Upper lobe of left lung (tissue), 6 donors: ENCODE results near the gene HSD17B3. TPM values are rescaled to one million over a fixed set of nuclear protein-coding genes. Genes with fewer than 3 reads are reported as not detected.

Source experiments
- ATAC-seq, 2 donors: fragments of 200-7000 bp; cut with Tn5 transposase; one replicate each; pipeline ENCODE4 v1.9.1; 2022; ENCODE audit warnings: mild to moderate bottlenecking in 2 of 2, moderate library complexity in 2 of 2; ENCODE audit not compliant: low FRiP score in 2 of 2
- DNase-seq, 2 donors: peaks; one replicate each; pipeline ENCODE4 v3.0.0-alpha.2; 2019 to 2020
- H3K27ac ChIP-seq, 4 donors: fragments of 200-600 bp; sonication (generic); one replicate each; pipeline ENCODE4 v1.5.1; 2016 to 2019
- H3K27me3 ChIP-seq, 4 donors: fragments of 200-600 bp; sonication (generic); one replicate each; pipeline ENCODE4 v1.5.1; 2017 to 2019
- H3K36me3 ChIP-seq, 4 donors: fragments of 200-600 bp; sonication (generic); one replicate each; pipeline ENCODE4 v1.5.1; 2016 to 2019
- H3K4me1 ChIP-seq, 4 donors: fragments of 200-600 bp; sonication (generic); one replicate each; pipeline ENCODE4 v1.5.1; 2018 to 2019
- H3K4me3 ChIP-seq, 4 donors: fragments of 200-600 bp; sonication (generic); one replicate each; pipeline ENCODE4 v1.5.1; 2017 to 2019; ENCODE audit warnings: mild to moderate bottlenecking in 2 of 4, moderate library complexity in 1 of 4
- H3K9me3 ChIP-seq, 4 donors: fragments of 200-600 bp; sonication (generic); one replicate each; pipeline ENCODE4 v1.5.1; 2018 to 2019
- CTCF ChIP-seq, 6 experiments: fragments of 450-650 bp in 4 of 6; fragments of 200-600 bp in 2 of 6; sonication (generic) in 2 of 6; IDR thresholded peaks; one replicate each; pipeline ENCODE4 v1.5.1; 2016 to 2019; ENCODE audit warnings: antibody characterized with exemption in 6 of 6
- EP300 ChIP-seq, 4 donors: sonication (generic); formaldehyde crosslinking; IDR thresholded peaks; one replicate each; pipeline ENCODE4 v1.5.1; 2017; ENCODE audit warnings: antibody characterized with exemption in 4 of 4, control low read depth in 2 of 4
- POLR2A ChIP-seq, 4 donors: fragments of 450-650 bp; IDR thresholded peaks; one replicate each; pipeline ENCODE4 v1.5.1; 2016 to 2017; ENCODE audit warnings: antibody characterized with exemption in 4 of 4, mild to moderate bottlenecking in 2 of 4
- POLR2AphosphoS5 ChIP-seq, 2 donors: sonication (generic); formaldehyde crosslinking; IDR thresholded peaks; one replicate each; pipeline ENCODE4 v1.5.1; 2017; ENCODE audit warnings: antibody characterized with exemption in 2 of 2
- WGBS, 2 donors: methylation state at CpG; one replicate each; pipeline ENCODE4 v1.1.5; 2017 to 2018; 5-methylcytosine and 5-hydroxymethylcytosine counted together
- total RNA-seq, 6 donors: library from RNA; depleted of rRNA in 4 of 6; stranded (reverse); fragments of >200 nt in 4 of 6; gene quantifications; one replicate each; pipeline versions ENCODE4 v1.1.0 to v1.2.1, GENCODE V29; 2016 to 2021
- donor health status: DM: no; HTN: no; CAD: no; lungs with moderate emphysema.
- donor health status: DM: no; HTN: yes; CAD: no; lungs with severe emphysema.

Gene HSD17B3
- 1 to 10 TPM in 3 of 6 donors, not detected in 3; 1.0 to 7.3 (median 1.0) TPM for total RNA-seq

- Histone ChIP-seq H3K4me1 (no peaks in the 10 kb centered on the region), H3K36me3 (no peaks in the 10 kb centered on the region), H3K9me3 (no peaks in the 10 kb centered on the region), H3K27me3 (no peaks in the 10 kb centered on the region), H3K4me3 (no peak within 1 kb of the TSS), H3K27ac (no peak within 1 kb of the TSS)
- 81 to 87% methylated on average over 6 of the region's 6 CpGs for WGBS, 2 donors
- DNase-seq (no peak), ATAC-seq (no peak)
- TF ChIP-seq POLR2A (IDR thresholded peaks at IDR 0.05) (no peak), EP300 (IDR thresholded peaks at IDR 0.05) (no peak), POLR2AphosphoS5 (IDR thresholded peaks at IDR 0.05) (no peak), CTCF (IDR thresholded peaks at IDR 0.05) (no peak)
Measured at GRCh38 chr9:96302021-96302420, at the start of gene HSD17B3. TSS of gene HSD17B3 (minus strand) at chr9:96302176. CDS start at chr9:96302104, 72 bp downstream.

GRCh38 chr9:96350866-96351265 is 48.9 kb upstream of the HSD17B3 start:
- Histone ChIP-seq H3K9me3 (no peaks in the 10 kb centered on the region), H3K4me3 (no peak overlapping the region), H3K27me3 (no peaks in the 10 kb centered on the region), H3K36me3 (peaks cover 0 to 48% (median 5%) of the 10 kb centered on the region in 4 donors), H3K27ac (no peak overlapping the region), H3K4me1 (no peaks in the 10 kb centered on the region)
- WGBS, 2 donors = 84 to 89% methylated on average over 1 of the region's 1 CpG
- DNase-seq = no peak
- TF ChIP-seq EP300 (IDR thresholded peaks at IDR 0.05) (no peak), POLR2A (IDR thresholded peaks at IDR 0.05) (no peak), CTCF (IDR thresholded peaks at IDR 0.05) (no peak), POLR2AphosphoS5 (IDR thresholded peaks at IDR 0.05) (no peak)
- no peak for ATAC-seq

GRCh38 chr9:96348261-96348660 is 46.3 kb upstream of the HSD17B3 start:
- no peak overlapping the region for H3K4me3 ChIP-seq
- 93 to 98% methylated on average over 5 of the region's 5 CpGs for WGBS, 2 donors
- H3K9me3 ChIP-seq = no peaks in the 10 kb centered on the region

GRCh38 chr9:96345551-96345950 is 43.6 kb upstream of the HSD17B3 start:
- no peak for TF ChIP-seq POLR2A (IDR thresholded peaks at IDR 0.05)
- TF ChIP-seq CTCF (IDR thresholded peaks at IDR 0.05) = no peak
- no peak for TF ChIP-seq EP300 (IDR thresholded peaks at IDR 0.05)
- no peak for TF ChIP-seq POLR2AphosphoS5 (IDR thresholded peaks at IDR 0.05)
- H3K4me3 ChIP-seq = no peak overlapping the region
- H3K36me3 ChIP-seq = peaks cover 0 to 28% (median 7%) of the 10 kb centered on the region in 4 donors
- H3K27ac ChIP-seq = peak overlapping the region in 2 of 4 donors; percentile 45 to 63
- no peak for ATAC-seq
- H3K4me1 ChIP-seq = peaks cover 4 to 9% (median 7%) of the 10 kb centered on the region in 4 donors
- no peaks in the 10 kb centered on the region for H3K27me3 ChIP-seq
- WGBS, 2 donors = 93 to 97% methylated on average over 9 of the region's 9 CpGs
- H3K9me3 ChIP-seq = no peaks in the 10 kb centered on the region
- no peak for DNase-seq

More at GRCh38 chr9:96348261-96348660, 46.3 kb upstream of the HSD17B3 start:
- no peak overlapping the region for H3K27ac ChIP-seq
- no peak for DNase-seq
- H3K4me1 ChIP-seq = peaks cover 4 to 9% (median 7%) of the 10 kb centered on the region in 4 donors
- H3K36me3 ChIP-seq = peaks cover 0 to 38% (median 5%) of the 10 kb centered on the region in 4 donors
- TF ChIP-seq POLR2AphosphoS5 (IDR thresholded peaks at IDR 0.05) = no peak
- no peak for ATAC-seq
- H3K27me3 ChIP-seq = no peaks in the 10 kb centered on the region

- no peaks in the 10 kb centered on the region for H3K9me3 ChIP-seq
- no peak for TF ChIP-seq POLR2A (IDR thresholded peaks at IDR 0.05)
- DNase-seq (peak in 1 of 2 donors; percentile 31), ATAC-seq (peak; percentile 57 to 82)
- H3K4me3 ChIP-seq = no peak overlapping the region
- 47 to 53% methylated on average over 6 of the region's 6 CpGs for WGBS, 2 donors
- peaks cover 4 to 9% (median 7%) of the 10 kb centered on the region in 4 donors for H3K4me1 ChIP-seq
- H3K27me3 ChIP-seq = no peaks in the 10 kb centered on the region
- peak overlapping the region; percentile 9 to 63 (median 39) for H3K27ac ChIP-seq
- H3K36me3 ChIP-seq = peaks cover 0 to 26% (median 7%) of the 10 kb centered on the region in 4 donors
Measured at GRCh38 chr9:96344458-96345180, 42.6 kb upstream of the HSD17B3 start.
